Hepatocyte (in vitro differentiated cells): ENCODE measurements around the gene ASCL1.

Experiments used
- CTCF ChIP-seq: fragments of 200-600 bp; sonication (generic); IDR thresholded peaks from 2 replicates; pipeline ENCODE4 v1.5.1; 2016; ENCODE audit warnings: antibody characterized with exemption, mild to moderate bottlenecking; ENCODE audit not compliant: poor library complexity
- EZH2 ChIP-seq: fragments of 200-600 bp; sonication (generic); IDR thresholded peaks from 2 replicates; pipeline ENCODE4 v1.6.1; 2016; ENCODE audit warnings: antibody characterized with exemption, mild to moderate bottlenecking, borderline replicate concordance
- EZH2phosphoT487 ChIP-seq: fragments of 200-600 bp; sonication (generic); IDR thresholded peaks from one replicate; pipeline ENCODE4 v1.6.1; 2018; ENCODE audit warnings: antibody characterized with exemption, mild to moderate bottlenecking, low read depth, moderate library complexity; ENCODE audit not compliant: unreplicated experiment, severe bottlenecking

- TF ChIP-seq CTCF, result no peak
- TF ChIP-seq EZH2, result peak; percentile 79
- TF ChIP-seq EZH2phosphoT487, result no peak
Observed at GRCh38 chr12:102955926-102956737, 1.3 kb upstream of the ASCL1 start.
